NCI-H748 (cell line): ENCODE data around the gene MRE11.
"Not testable (repeated sequence)": the region's sequence is repeated elsewhere in the genome, so short reads cannot be mapped to it uniquely, and the experiment has no call there.

Source experiments
- DNase-seq: peaks from one replicate; lab custom pipeline; 2025; ENCODE audit not compliant: unreplicated experiment; lab: John Stamatoyannopoulos, UW

MRE11 gene

GRCh38 chr11:94433049-94433448, 60.6 kb downstream of the MRE11 start:
- DNase-seq: no peak

GRCh38 chr11:94424662-94425061, 69.0 kb downstream of the MRE11 start:
- DNase-seq: no peak

GRCh38 chr11:94424011-94424410, 69.6 kb downstream of the MRE11 start:
- DNase-seq: no peak

- DNase-seq: no peak
Observed at GRCh38 chr11:94423507-94423906, 70.1 kb downstream of the MRE11 start.

- DNase-seq: no peak
Observed at GRCh38 chr11:94418123-94418765, 75.4 kb downstream of the MRE11 start.

- peak; percentile 22 for DNase-seq
Observed at GRCh38 chr11:94417386-94417987, 76.2 kb downstream of the MRE11 start.

GRCh38 chr11:94405062-94405833, 88.4 kb downstream of the MRE11 start:
- no peak for DNase-seq

- DNase-seq: no peak
Observed at GRCh38 chr11:94402355-94402754, 91.3 kb downstream of the MRE11 start.

- DNase-seq: no peak
Observed at GRCh38 chr11:94401773-94402265, 91.8 kb downstream of the MRE11 start.

- DNase-seq: peak; percentile 76
Observed at GRCh38 chr11:94400839-94401772, 92.5 kb downstream of the MRE11 start, which contains the start of gene GPR83. Gene GPR83, minus strand, starts transcription at chr11:94401419. Its CDS starts 172 bp downstream, at chr11:94401247.

- no peak for DNase-seq
Observed at GRCh38 chr11:94400457-94400838, 93.2 kb downstream of the MRE11 start.

GRCh38 chr11:94400050-94400449, 93.6 kb downstream of the MRE11 start:
- peak; percentile 76 for DNase-seq

GRCh38 chr11:94398101-94398500, 95.5 kb downstream of the MRE11 start:
- DNase-seq: no peak

GRCh38 chr11:94396282-94396681, 97.4 kb downstream of the MRE11 start:
- DNase-seq: no peak

- not testable (repeated sequence) for DNase-seq
Observed at GRCh38 chr11:94391937-94392336, 101.7 kb downstream of the MRE11 start.

- no peak for DNase-seq
Observed at GRCh38 chr11:94379613-94380012, 114.0 kb downstream of the MRE11 start.

GRCh38 chr11:94376841-94377240, 116.8 kb downstream of the MRE11 start:
- no peak for DNase-seq

GRCh38 chr11:94370576-94370975, 123.1 kb downstream of the MRE11 start:
- DNase-seq: peak; percentile 27
